Endothelial cell of umbilical vein (primary cell): Measurements from ENCODE around the gene CYBA. TPM values are rescaled to one million over a fixed set of nuclear protein-coding genes. Genes with fewer than 3 reads are reported as not detected.

ENCODE experiments used
- BruUV-seq: library from RNA; stranded (reverse); fragments of 400-500 nt; replicated peaks from 2 replicates; lab custom pipeline; 2021; lab: Mats Ljungman, UMichigan
- CTCF ChIA-PET: fragments of 300-600, 350-600 bp; sonication (Branson Sonifier 250); formaldehyde crosslinking; loops from one replicate; lab custom pipeline; 2021; ENCODE audit warnings: antibody characterized with exemption, inconsistent platforms; lab: Charles Lee
- POLR2A ChIA-PET: fragments of 300-600, 350-600 bp; sonication (Branson Sonifier 250); formaldehyde crosslinking; loops from one replicate; lab custom pipeline; 2021; ENCODE audit warnings: antibody characterized with exemption, inconsistent platforms; lab: Charles Lee
- DNase-seq: peaks from one replicate; pipeline ENCODE4 v3.0.0-alpha.2; 2011; ENCODE audit warnings: low read depth, low spot score
- FAIRE-seq: peaks from 2 replicates; lab custom pipeline; 2011; peaks lifted over from hg19 to GRCh38; lab: Jason Lieb, UNC
- H2AFZ ChIP-seq: 2 replicates; pipeline ENCODE4 v1.6.0; 2012; ENCODE audit warnings: low read depth, low read length, control low read depth, inconsistent platforms
- H3K27ac ChIP-seq: 2 replicates; pipeline ENCODE4 v1.5.1; 2011; ENCODE audit warnings: low read depth, mild to moderate bottlenecking, control low read depth, low read length, moderate library complexity; ENCODE audit not compliant: insufficient read depth
- H3K27me3 ChIP-seq, 2 experiments: 2 replicates each; pipeline versions ENCODE4 v1.6.0 to v1.6.1; 2011; ENCODE audit warnings: low read length in 2 of 2, mixed read lengths in 1 of 2; ENCODE audit not compliant: control insufficient read depth in 2 of 2, insufficient read depth in 2 of 2
- H3K36me3 ChIP-seq, 2 experiments: 2 replicates in 1 of 2; 3 replicates in 1 of 2; pipeline ENCODE4 v1.5.1; 2011; ENCODE audit warnings: low read length in 2 of 2, mild to moderate bottlenecking in 1 of 2, moderate library complexity in 1 of 2; ENCODE audit not compliant: control insufficient read depth in 2 of 2, insufficient read depth in 2 of 2; ENCODE audit errors: extremely low read depth in 1 of 2
- H3K4me1 ChIP-seq: 3 replicates; pipeline ENCODE4 v1.5.1; 2011; ENCODE audit warnings: mild to moderate bottlenecking, low read length; ENCODE audit not compliant: control insufficient read depth, insufficient read depth; ENCODE audit errors: extremely low read depth
- H3K4me2 ChIP-seq: 2 replicates; pipeline ENCODE4 v1.6.1; 2011; ENCODE audit warnings: low read length, control low read depth, mixed read lengths; ENCODE audit not compliant: insufficient read depth
- H3K4me3 ChIP-seq, 3 experiments: fragments of 200-600 bp in 1 of 3; sonication (generic), shearing (Covaris generic) in 1 of 3; replicated peaks in 1 of 3; 2 replicates each; pipeline ENCODE4 v1.5.1; 2011 to 2016; ENCODE audit warnings: control low read depth in 3 of 3, low read length in 3 of 3, mild to moderate bottlenecking in 2 of 3, inconsistent platforms in 1 of 3, low read depth in 1 of 3, moderate library complexity in 1 of 3; ENCODE audit not compliant: insufficient read depth in 1 of 3
- H3K79me2 ChIP-seq: 2 replicates; pipeline ENCODE4 v1.6.0; 2012; ENCODE audit warnings: low read length, inconsistent platforms; ENCODE audit not compliant: control insufficient read depth, insufficient read depth
- H3K9ac ChIP-seq: replicated peaks from 2 replicates; pipeline ENCODE3; 2011; ENCODE audit warnings: low read length, control low read depth; ENCODE audit not compliant: insufficient read depth; ENCODE audit errors: extremely low read depth
- H3K9me1 ChIP-seq: replicated peaks from 3 replicates; pipeline ENCODE4 v1.6.0; 2011; ENCODE audit warnings: mild to moderate bottlenecking, low read length; ENCODE audit not compliant: control insufficient read depth, insufficient read depth; ENCODE audit errors: extremely low read depth
- H3K9me3 ChIP-seq: replicated peaks from 2 replicates; pipeline ENCODE4 v1.5.1; 2012; ENCODE audit warnings: low read length, inconsistent platforms; ENCODE audit not compliant: control insufficient read depth, insufficient read depth
- H4K20me1 ChIP-seq: replicated peaks from 2 replicates; pipeline ENCODE3; 2011; ENCODE audit warnings: mild to moderate bottlenecking, low read length; ENCODE audit not compliant: control insufficient read depth, insufficient read depth; ENCODE audit errors: extremely low read depth
- EZH2 ChIP-seq: IDR thresholded peaks from 2 replicates; pipeline ENCODE4 v1.6.1; 2012; ENCODE audit warnings: borderline replicate concordance, low read depth, mild to moderate bottlenecking, moderate library complexity, low read length, inconsistent platforms; ENCODE audit not compliant: severe bottlenecking
- FOS ChIP-seq: IDR thresholded peaks from 2 replicates; pipeline ENCODE4 v1.6.1; 2011; ENCODE audit warnings: mild to moderate bottlenecking, low read length, moderate library complexity, borderline replicate concordance; ENCODE audit not compliant: insufficient read depth
- GATA2 ChIP-seq: IDR thresholded peaks from 2 replicates; pipeline ENCODE4 v1.7.0; 2011; ENCODE audit warnings: low read depth, mild to moderate bottlenecking, moderate library complexity, mixed read lengths, low read length; ENCODE audit not compliant: insufficient read length, insufficient read depth
- JUN ChIP-seq: IDR thresholded peaks from 2 replicates; pipeline ENCODE4 v1.6.1; 2011; ENCODE audit warnings: borderline replicate concordance, low read depth; ENCODE audit not compliant: insufficient read length, insufficient read depth
- MYC ChIP-seq: IDR thresholded peaks from one replicate; pipeline ENCODE4 v1.6.1; 2011; ENCODE audit warnings: mild to moderate bottlenecking, low read depth, low read length
- POLR2A ChIP-seq: IDR thresholded peaks from 2 replicates; pipeline ENCODE4 v1.6.1; 2012; ENCODE audit warnings: low read depth, mild to moderate bottlenecking, control low read depth, low read length
- POLR2AphosphoS5 ChIP-seq: IDR thresholded peaks from 2 replicates; pipeline ENCODE4 v1.6.1; 2012; ENCODE audit warnings: low read depth, mild to moderate bottlenecking, control low read depth, low read length, moderate library complexity; ENCODE audit not compliant: insufficient read depth
- dilution Hi-C: fragments of 300-500 bp; cut with MboI; formaldehyde crosslinking; loops from one replicate; pipeline ENCODE4 v1.15.0; 2019; ENCODE audit warnings: low sequenced_read_pairs; ENCODE audit not compliant: extremely low pct_ligation_motif_present
- intact Hi-C: fragments of 100-400 bp; cut with micrococcal nuclease; formaldehyde crosslinking; loops from one replicate; pipeline ENCODE4 v1.10.0; 2022
- polyA plus RNA-seq, 4 experiments: library from polyadenylated mRNA; depleted of rRNA in 3 of 4; stranded (reverse) in 3 of 4; unstranded in 1 of 4; fragments of >200 nt; gene quantifications; 2 replicates each; pipeline versions ENCODE4 v1.2.1 to v1.2.3, GENCODE V29; 2011 to 2012; ENCODE audit warnings: missing spikeins in 1 of 4
- total RNA-seq: library from RNA; stranded (reverse); gene quantifications from 2 replicates; pipeline ENCODE4 v1.2.3, GENCODE V29; 2021
- TF ChIP-seq, protein P1 (sequence below): IDR thresholded peaks from 2 replicates; pipeline ENCODE4 v1.6.1; 2011; ENCODE audit not compliant: insufficient read depth, insufficient read length
- TF ChIP-seq, protein P2 (sequence below), 2 donors: IDR thresholded peaks; 1 replicate in 1 of 2; 2 replicates in 1 of 2; pipeline ENCODE4 v1.5.1; 2011; ENCODE audit warnings: low read length in 2 of 2, mild to moderate bottlenecking in 2 of 2, moderate library complexity in 2 of 2, control low read depth in 1 of 2, inconsistent platforms in 1 of 2, low read depth in 1 of 2; ENCODE audit not compliant: insufficient read depth in 1 of 2; ENCODE audit errors: extremely low read depth in 1 of 2

CYBA gene
- total and polyA plus RNA-seq, 2 donors (not counting 3 experiments of a cell fraction or from before 2014, with no cell fraction given): 37.0 to 77.3 TPM

DNA sequence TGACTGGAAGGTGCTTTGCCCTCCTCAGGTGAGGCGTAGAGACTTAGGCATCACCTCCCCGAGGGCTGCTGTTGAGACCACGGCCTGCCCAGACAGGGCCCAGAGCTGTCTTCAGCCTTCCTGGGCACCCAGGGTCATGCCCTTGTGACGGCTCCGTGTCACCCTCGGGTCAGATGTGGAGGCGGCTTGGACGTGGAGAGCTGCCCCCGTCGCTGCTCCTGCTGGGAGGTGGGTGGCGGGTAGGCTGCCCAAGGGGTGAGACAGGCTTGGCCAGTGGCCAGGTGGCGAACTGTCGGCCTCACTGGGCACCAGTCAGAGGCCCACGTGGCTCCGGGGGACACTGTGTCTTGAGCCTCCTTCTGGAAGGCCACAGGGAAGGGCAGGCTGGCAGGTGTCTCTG is 44.4 kb upstream of the CYBA start:
- DNase-seq (no peak), FAIRE-seq (no peak)
- Histone ChIP-seq H4K20me1 (no peaks in the 10 kb centered on the region), H3K9me3 (no peaks in the 10 kb centered on the region), H3K4me3 (no peak overlapping the region), H3K4me1 (peaks cover 2% of the 10 kb centered on the region), H3K79me2 (no peaks in the 10 kb centered on the region), H3K9ac (no peak overlapping the region), H3K36me3 (peaks cover 4 to 21% of the 10 kb centered on the region in 2 experiments), H3K27ac (no peak overlapping the region), H3K9me1 (no peaks in the 10 kb centered on the region), H3K4me2 (no peak overlapping the region), H2AFZ (no peak overlapping the region), H3K27me3 (no peaks in the 10 kb centered on the region)
- no peak for TF ChIP-seq POLR2A
- TF ChIP-seq GATA2: no peak
- TF ChIP-seq EZH2: no peak
- TF ChIP-seq, protein P1, sequence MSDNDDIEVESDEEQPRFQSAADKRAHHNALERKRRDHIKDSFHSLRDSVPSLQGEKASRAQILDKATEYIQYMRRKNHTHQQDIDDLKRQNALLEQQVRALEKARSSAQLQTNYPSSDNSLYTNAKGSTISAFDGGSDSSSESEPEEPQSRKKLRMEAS: no peak
- no peak for TF ChIP-seq POLR2AphosphoS5
- TF ChIP-seq, protein P2, sequence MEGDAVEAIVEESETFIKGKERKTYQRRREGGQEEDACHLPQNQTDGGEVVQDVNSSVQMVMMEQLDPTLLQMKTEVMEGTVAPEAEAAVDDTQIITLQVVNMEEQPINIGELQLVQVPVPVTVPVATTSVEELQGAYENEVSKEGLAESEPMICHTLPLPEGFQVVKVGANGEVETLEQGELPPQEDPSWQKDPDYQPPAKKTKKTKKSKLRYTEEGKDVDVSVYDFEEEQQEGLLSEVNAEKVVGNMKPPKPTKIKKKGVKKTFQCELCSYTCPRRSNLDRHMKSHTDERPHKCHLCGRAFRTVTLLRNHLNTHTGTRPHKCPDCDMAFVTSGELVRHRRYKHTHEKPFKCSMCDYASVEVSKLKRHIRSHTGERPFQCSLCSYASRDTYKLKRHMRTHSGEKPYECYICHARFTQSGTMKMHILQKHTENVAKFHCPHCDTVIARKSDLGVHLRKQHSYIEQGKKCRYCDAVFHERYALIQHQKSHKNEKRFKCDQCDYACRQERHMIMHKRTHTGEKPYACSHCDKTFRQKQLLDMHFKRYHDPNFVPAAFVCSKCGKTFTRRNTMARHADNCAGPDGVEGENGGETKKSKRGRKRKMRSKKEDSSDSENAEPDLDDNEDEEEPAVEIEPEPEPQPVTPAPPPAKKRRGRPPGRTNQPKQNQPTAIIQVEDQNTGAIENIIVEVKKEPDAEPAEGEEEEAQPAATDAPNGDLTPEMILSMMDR (IDR thresholded peaks at IDR 0.05; ENCODE audit: extremely low read depth in 1 of 2, insufficient read depth in 1 of 2, low read depth in 1 of 2, low read length in 2 of 2): no peak
- TF ChIP-seq MYC: no peak
- no peak for TF ChIP-seq FOS
- no peak for TF ChIP-seq JUN
- dilution Hi-C loops: no loop called here
- POLR2A ChIA-PET: no interaction called here
- BruUV-seq: no TSS peak
- intact Hi-C loops: no loop called here
- CTCF ChIA-PET: interaction anchor here (1.4 kb wide), 1 partner anchor 33 kb away, joined by 4 read pairs; the partner anchor contains the start of gene MVD
